Hepatocyte (in vitro differentiated cells): ENCODE data around the gene ZNF683. TPM values are rescaled to one million over a fixed set of nuclear protein-coding genes. Genes with fewer than 3 reads are reported as not detected.

Experiments used
- DNase-seq: peaks from one replicate; pipeline ENCODE4 v3.0.0-alpha.2; 2016; ENCODE audit warnings: low spot score
- H2AFZ ChIP-seq: fragments of 200-600 bp; sonication (generic); 2 replicates; pipeline ENCODE4 v1.6.0; 2016; ENCODE audit warnings: antibody characterized with exemption, mild to moderate bottlenecking
- H3K27ac ChIP-seq: fragments of 200-600 bp; sonication (generic); 2 replicates; pipeline ENCODE4 v1.5.1; 2016; ENCODE audit warnings: mild to moderate bottlenecking
- H3K27me3 ChIP-seq: fragments of 200-600 bp; sonication (generic); 2 replicates; pipeline ENCODE4 v1.6.1; 2016
- H3K36me3 ChIP-seq: fragments of 200-600 bp; sonication (generic); replicated peaks from 2 replicates; pipeline ENCODE4 v1.5.1; 2016; ENCODE audit warnings: low read depth; ENCODE audit not compliant: insufficient read depth
- H3K4me1 ChIP-seq: fragments of 200-600 bp; sonication (generic); 2 replicates; pipeline ENCODE4 v1.5.1; 2016; ENCODE audit warnings: mild to moderate bottlenecking, moderate library complexity; ENCODE audit not compliant: insufficient read depth
- H3K4me2 ChIP-seq: fragments of 200-600 bp; sonication (generic); 2 replicates; pipeline ENCODE4 v1.6.0; 2016
- H3K4me3 ChIP-seq: fragments of 200-600 bp; sonication (generic); 2 replicates; pipeline ENCODE4 v1.5.1; 2016; ENCODE audit warnings: mild to moderate bottlenecking
- H3K79me2 ChIP-seq: fragments of 200-600 bp; sonication (generic); 2 replicates; pipeline ENCODE4 v1.6.0; 2017; ENCODE audit warnings: mild to moderate bottlenecking
- H3K9me2 ChIP-seq: fragments of 200-600 bp; sonication (generic); replicated peaks from 2 replicates; pipeline ENCODE4 v1.6.0; 2017; ENCODE audit warnings: mild to moderate bottlenecking; ENCODE audit not compliant: insufficient read depth
- H3K9me3 ChIP-seq: fragments of 200-600 bp; sonication (generic); 2 replicates; pipeline ENCODE4 v1.5.1; 2016; ENCODE audit warnings: low read depth, mild to moderate bottlenecking
- H4K20me1 ChIP-seq: fragments of 200-600 bp; sonication (generic); 2 replicates; pipeline ENCODE4 v1.6.0; 2016; ENCODE audit warnings: mild to moderate bottlenecking; ENCODE audit not compliant: insufficient read depth, poor library complexity, severe bottlenecking
- EZH2 ChIP-seq: fragments of 200-600 bp; sonication (generic); IDR thresholded peaks from 2 replicates; pipeline ENCODE4 v1.6.1; 2016; ENCODE audit warnings: antibody characterized with exemption, mild to moderate bottlenecking, borderline replicate concordance
- EZH2phosphoT487 ChIP-seq: fragments of 200-600 bp; sonication (generic); IDR thresholded peaks from one replicate; pipeline ENCODE4 v1.6.1; 2018; ENCODE audit warnings: antibody characterized with exemption, mild to moderate bottlenecking, low read depth, moderate library complexity; ENCODE audit not compliant: unreplicated experiment, severe bottlenecking
- WGBS: methylation state at CpG from one replicate; pipeline ENCODE4 v1.1.6; 2016; ENCODE audit warnings: low lambda C conversion rate; ENCODE audit errors: missing lambda C conversion rate; 5-methylcytosine and 5-hydroxymethylcytosine counted together
- polyA plus RNA-seq: library from polyadenylated mRNA; unstranded; fragments of >200 nt; fragmentation: Nextera tagmentation; extraction: Ambion mirVana; gene quantifications from 2 replicates; pipeline ENCODE4 v1.2.1, GENCODE V29; 2016
- total RNA-seq: library from RNA; depleted of rRNA; stranded (reverse); fragments of >200 nt; gene quantifications from 2 replicates; pipeline ENCODE4 v1.2.3, GENCODE V29; 2014
- TF ChIP-seq, protein P1 (sequence below): fragments of 200-600 bp; sonication (generic); IDR thresholded peaks from 2 replicates; pipeline ENCODE4 v1.5.1; 2016; ENCODE audit warnings: antibody characterized with exemption, mild to moderate bottlenecking; ENCODE audit not compliant: poor library complexity

The ZNF683 gene
- total and polyA plus RNA-seq, 2 experiments from 2014 or later: not detected

- Histone ChIP-seq H3K9me3 (no peaks in the 10 kb centered on the region), H3K4me3 (no peak overlapping the region), H3K27me3 (no peaks in the 10 kb centered on the region), H2AFZ (no peak overlapping the region), H3K4me1 (no peaks in the 10 kb centered on the region), H4K20me1 (no peaks in the 10 kb centered on the region), H3K4me2 (no peak overlapping the region), H3K27ac (no peak overlapping the region), H3K79me2 (no peaks in the 10 kb centered on the region), H3K36me3 (no peaks in the 10 kb centered on the region), H3K9me2 (no peaks in the 10 kb centered on the region)
- DNase-seq: no peak
- WGBS: 83% methylated on average over 4 of the region's 4 CpGs
- no peak for TF ChIP-seq EZH2phosphoT487
- TF ChIP-seq, protein P1, sequence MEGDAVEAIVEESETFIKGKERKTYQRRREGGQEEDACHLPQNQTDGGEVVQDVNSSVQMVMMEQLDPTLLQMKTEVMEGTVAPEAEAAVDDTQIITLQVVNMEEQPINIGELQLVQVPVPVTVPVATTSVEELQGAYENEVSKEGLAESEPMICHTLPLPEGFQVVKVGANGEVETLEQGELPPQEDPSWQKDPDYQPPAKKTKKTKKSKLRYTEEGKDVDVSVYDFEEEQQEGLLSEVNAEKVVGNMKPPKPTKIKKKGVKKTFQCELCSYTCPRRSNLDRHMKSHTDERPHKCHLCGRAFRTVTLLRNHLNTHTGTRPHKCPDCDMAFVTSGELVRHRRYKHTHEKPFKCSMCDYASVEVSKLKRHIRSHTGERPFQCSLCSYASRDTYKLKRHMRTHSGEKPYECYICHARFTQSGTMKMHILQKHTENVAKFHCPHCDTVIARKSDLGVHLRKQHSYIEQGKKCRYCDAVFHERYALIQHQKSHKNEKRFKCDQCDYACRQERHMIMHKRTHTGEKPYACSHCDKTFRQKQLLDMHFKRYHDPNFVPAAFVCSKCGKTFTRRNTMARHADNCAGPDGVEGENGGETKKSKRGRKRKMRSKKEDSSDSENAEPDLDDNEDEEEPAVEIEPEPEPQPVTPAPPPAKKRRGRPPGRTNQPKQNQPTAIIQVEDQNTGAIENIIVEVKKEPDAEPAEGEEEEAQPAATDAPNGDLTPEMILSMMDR: no peak
- TF ChIP-seq EZH2: no peak
Measured at GRCh38 chr1:26368006-26368405, 4.5 kb downstream of the ZNF683 start.

GRCh38 chr1:26367441-26367840 is 5.1 kb downstream of the ZNF683 start:
- DNase-seq: no peak

GRCh38 chr1:26364956-26365355 is 7.6 kb downstream of the ZNF683 start:
- TF ChIP-seq EZH2phosphoT487 (no peak), EZH2 (no peak)
- TF ChIP-seq, protein P1: no peak
- H3K27me3 ChIP-seq: peaks cover 8% of the 10 kb centered on the region

More at GRCh38 chr1:26367441-26367840, 5.1 kb downstream of the ZNF683 start:
- H3K27ac ChIP-seq: no peak overlapping the region
- 90% methylated on average over 6 of the region's 6 CpGs for WGBS
- no peaks in the 10 kb centered on the region for H3K4me1 ChIP-seq
- H3K36me3 ChIP-seq: no peaks in the 10 kb centered on the region
- no peaks in the 10 kb centered on the region for H3K27me3 ChIP-seq
- H4K20me1 ChIP-seq: no peaks in the 10 kb centered on the region
- no peaks in the 10 kb centered on the region for H3K9me2 ChIP-seq
- TF ChIP-seq, protein P1: no peak
- no peak for TF ChIP-seq EZH2phosphoT487
- no peak for TF ChIP-seq EZH2
- no peaks in the 10 kb centered on the region for H3K9me3 ChIP-seq
- H3K4me2 ChIP-seq: no peak overlapping the region
- H3K4me3 ChIP-seq: no peak overlapping the region
- H2AFZ ChIP-seq: no peak overlapping the region
- no peaks in the 10 kb centered on the region for H3K79me2 ChIP-seq

More at GRCh38 chr1:26364956-26365355, 7.6 kb downstream of the ZNF683 start:
- Histone ChIP-seq H3K27ac (no peak overlapping the region), H2AFZ (no peak overlapping the region), H3K4me2 (no peak overlapping the region), H3K4me3 (no peak overlapping the region), H3K9me3 (no peaks in the 10 kb centered on the region), H3K79me2 (no peaks in the 10 kb centered on the region), H3K4me1 (peaks cover 8% of the 10 kb centered on the region), H3K9me2 (no peaks in the 10 kb centered on the region), H4K20me1 (no peaks in the 10 kb centered on the region), H3K36me3 (no peaks in the 10 kb centered on the region)
- 79% methylated on average over 8 of the region's 9 CpGs for WGBS
- DNase-seq: no peak
